Endothelial cell of umbilical vein (primary cell): ENCODE measurements around the gene MYL5. TPM values are rescaled to one million over a fixed set of nuclear protein-coding genes. Genes with fewer than 3 reads are reported as not detected.

Source experiments
- BruUV-seq: library from RNA; stranded (reverse); fragments of 400-500 nt; replicated peaks from 2 replicates; lab custom pipeline; 2021; lab: Mats Ljungman, UMichigan
- CTCF ChIA-PET: fragments of 300-600, 350-600 bp; sonication (Branson Sonifier 250); formaldehyde crosslinking; loops from one replicate; lab custom pipeline; 2021; ENCODE audit warnings: antibody characterized with exemption, inconsistent platforms; lab: Charles Lee
- POLR2A ChIA-PET: fragments of 300-600, 350-600 bp; sonication (Branson Sonifier 250); formaldehyde crosslinking; loops from one replicate; lab custom pipeline; 2021; ENCODE audit warnings: antibody characterized with exemption, inconsistent platforms; lab: Charles Lee
- DNase-seq: peaks from one replicate; pipeline ENCODE4 v3.0.0-alpha.2; 2011; ENCODE audit warnings: low read depth, low spot score
- FAIRE-seq: peaks from 2 replicates; lab custom pipeline; 2011; peaks lifted over from hg19 to GRCh38; lab: Jason Lieb, UNC
- H2AFZ ChIP-seq: 2 replicates; pipeline ENCODE4 v1.6.0; 2012; ENCODE audit warnings: low read depth, low read length, control low read depth, inconsistent platforms
- H3K27ac ChIP-seq: 2 replicates; pipeline ENCODE4 v1.5.1; 2011; ENCODE audit warnings: low read depth, mild to moderate bottlenecking, control low read depth, low read length, moderate library complexity; ENCODE audit not compliant: insufficient read depth
- H3K27me3 ChIP-seq, 2 experiments: 2 replicates each; pipeline versions ENCODE4 v1.6.0 to v1.6.1; 2011; ENCODE audit warnings: low read length in 2 of 2, mixed read lengths in 1 of 2; ENCODE audit not compliant: control insufficient read depth in 2 of 2, insufficient read depth in 2 of 2
- H3K36me3 ChIP-seq, 2 experiments: 2 replicates in 1 of 2; 3 replicates in 1 of 2; pipeline ENCODE4 v1.5.1; 2011; ENCODE audit warnings: low read length in 2 of 2, mild to moderate bottlenecking in 1 of 2, moderate library complexity in 1 of 2; ENCODE audit not compliant: control insufficient read depth in 2 of 2, insufficient read depth in 2 of 2; ENCODE audit errors: extremely low read depth in 1 of 2
- H3K4me1 ChIP-seq: 3 replicates; pipeline ENCODE4 v1.5.1; 2011; ENCODE audit warnings: mild to moderate bottlenecking, low read length; ENCODE audit not compliant: control insufficient read depth, insufficient read depth; ENCODE audit errors: extremely low read depth
- H3K4me2 ChIP-seq: 2 replicates; pipeline ENCODE4 v1.6.1; 2011; ENCODE audit warnings: low read length, control low read depth, mixed read lengths; ENCODE audit not compliant: insufficient read depth
- H3K4me3 ChIP-seq, 3 experiments: fragments of 200-600 bp in 1 of 3; sonication (generic), shearing (Covaris generic) in 1 of 3; replicated peaks in 1 of 3; 2 replicates each; pipeline ENCODE4 v1.5.1; 2011 to 2016; ENCODE audit warnings: control low read depth in 3 of 3, low read length in 3 of 3, mild to moderate bottlenecking in 2 of 3, inconsistent platforms in 1 of 3, low read depth in 1 of 3, moderate library complexity in 1 of 3; ENCODE audit not compliant: insufficient read depth in 1 of 3
- H3K79me2 ChIP-seq: 2 replicates; pipeline ENCODE4 v1.6.0; 2012; ENCODE audit warnings: low read length, inconsistent platforms; ENCODE audit not compliant: control insufficient read depth, insufficient read depth
- H3K9ac ChIP-seq: replicated peaks from 2 replicates; pipeline ENCODE3; 2011; ENCODE audit warnings: low read length, control low read depth; ENCODE audit not compliant: insufficient read depth; ENCODE audit errors: extremely low read depth
- H3K9me1 ChIP-seq: replicated peaks from 3 replicates; pipeline ENCODE4 v1.6.0; 2011; ENCODE audit warnings: mild to moderate bottlenecking, low read length; ENCODE audit not compliant: control insufficient read depth, insufficient read depth; ENCODE audit errors: extremely low read depth
- H3K9me3 ChIP-seq: replicated peaks from 2 replicates; pipeline ENCODE4 v1.5.1; 2012; ENCODE audit warnings: low read length, inconsistent platforms; ENCODE audit not compliant: control insufficient read depth, insufficient read depth
- H4K20me1 ChIP-seq: replicated peaks from 2 replicates; pipeline ENCODE3; 2011; ENCODE audit warnings: mild to moderate bottlenecking, low read length; ENCODE audit not compliant: control insufficient read depth, insufficient read depth; ENCODE audit errors: extremely low read depth
- CTCF ChIP-seq, 2 donors: IDR thresholded peaks; 1 replicate in 1 of 2; 2 replicates in 1 of 2; pipeline ENCODE4 v1.5.1; 2011; ENCODE audit warnings: low read length in 2 of 2, mild to moderate bottlenecking in 2 of 2, moderate library complexity in 2 of 2, control low read depth in 1 of 2, inconsistent platforms in 1 of 2, low read depth in 1 of 2; ENCODE audit not compliant: insufficient read depth in 1 of 2; ENCODE audit errors: extremely low read depth in 1 of 2
- EZH2 ChIP-seq: IDR thresholded peaks from 2 replicates; pipeline ENCODE4 v1.6.1; 2012; ENCODE audit warnings: borderline replicate concordance, low read depth, mild to moderate bottlenecking, moderate library complexity, low read length, inconsistent platforms; ENCODE audit not compliant: severe bottlenecking
- FOS ChIP-seq: IDR thresholded peaks from 2 replicates; pipeline ENCODE4 v1.6.1; 2011; ENCODE audit warnings: mild to moderate bottlenecking, low read length, moderate library complexity, borderline replicate concordance; ENCODE audit not compliant: insufficient read depth
- GATA2 ChIP-seq: IDR thresholded peaks from 2 replicates; pipeline ENCODE4 v1.7.0; 2011; ENCODE audit warnings: low read depth, mild to moderate bottlenecking, moderate library complexity, mixed read lengths, low read length; ENCODE audit not compliant: insufficient read length, insufficient read depth
- JUN ChIP-seq: IDR thresholded peaks from 2 replicates; pipeline ENCODE4 v1.6.1; 2011; ENCODE audit warnings: borderline replicate concordance, low read depth; ENCODE audit not compliant: insufficient read length, insufficient read depth
- MAX ChIP-seq: IDR thresholded peaks from 2 replicates; pipeline ENCODE4 v1.6.1; 2011; ENCODE audit not compliant: insufficient read depth, insufficient read length
- MYC ChIP-seq: IDR thresholded peaks from one replicate; pipeline ENCODE4 v1.6.1; 2011; ENCODE audit warnings: mild to moderate bottlenecking, low read depth, low read length
- POLR2A ChIP-seq: IDR thresholded peaks from 2 replicates; pipeline ENCODE4 v1.6.1; 2012; ENCODE audit warnings: low read depth, mild to moderate bottlenecking, control low read depth, low read length
- POLR2AphosphoS5 ChIP-seq: IDR thresholded peaks from 2 replicates; pipeline ENCODE4 v1.6.1; 2012; ENCODE audit warnings: low read depth, mild to moderate bottlenecking, control low read depth, low read length, moderate library complexity; ENCODE audit not compliant: insufficient read depth
- dilution Hi-C: fragments of 300-500 bp; cut with MboI; formaldehyde crosslinking; loops from one replicate; pipeline ENCODE4 v1.15.0; 2019; ENCODE audit warnings: low sequenced_read_pairs; ENCODE audit not compliant: extremely low pct_ligation_motif_present
- intact Hi-C: fragments of 100-400 bp; cut with micrococcal nuclease; formaldehyde crosslinking; loops from one replicate; pipeline ENCODE4 v1.10.0; 2022
- polyA plus RNA-seq, 4 experiments: library from polyadenylated mRNA; depleted of rRNA in 3 of 4; stranded (reverse) in 3 of 4; unstranded in 1 of 4; fragments of >200 nt; gene quantifications; 2 replicates each; pipeline versions ENCODE4 v1.2.1 to v1.2.3, GENCODE V29; 2011 to 2012; ENCODE audit warnings: missing spikeins in 1 of 4
- total RNA-seq: library from RNA; stranded (reverse); gene quantifications from 2 replicates; pipeline ENCODE4 v1.2.3, GENCODE V29; 2021

Gene MYL5
- total and polyA plus RNA-seq, 2 donors (not counting 3 experiments of a cell fraction or from before 2014, with no cell fraction given): 12.3 to 13.4 TPM

DNA sequence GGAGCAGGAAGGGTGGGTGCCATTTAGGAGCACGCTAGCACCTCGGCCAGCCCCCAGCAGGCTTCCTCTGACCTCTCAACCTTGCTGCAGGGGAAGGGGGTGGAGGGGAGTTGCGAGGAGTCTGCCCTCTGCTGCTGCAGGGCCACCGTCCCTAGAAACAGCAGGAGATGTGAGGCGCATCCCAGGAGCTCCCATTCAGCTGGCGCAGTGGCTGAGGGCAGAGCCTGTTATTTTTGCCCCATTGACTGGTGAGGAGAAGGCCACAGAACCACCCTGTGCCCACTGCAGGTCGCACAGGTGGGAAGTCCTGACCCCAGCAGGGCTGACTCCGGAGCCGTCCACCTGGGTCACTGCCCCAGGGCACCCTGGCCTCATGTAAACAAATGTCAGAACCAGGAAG lies 40.9 kb upstream of the MYL5 start:
- POLR2A ChIA-PET: no interaction called here
- Histone ChIP-seq H3K9me3 (no peaks in the 10 kb centered on the region), H3K79me2 (no peaks in the 10 kb centered on the region), H3K36me3 (no peaks in the 10 kb centered on the region), H3K9me1 (no peaks in the 10 kb centered on the region), H2AFZ (no peak overlapping the region), H3K27me3 (no peaks in the 10 kb centered on the region), H3K4me2 (no peak overlapping the region), H3K4me3 (no peak overlapping the region), H3K4me1 (no peaks in the 10 kb centered on the region), H3K27ac (no peak overlapping the region), H4K20me1 (no peaks in the 10 kb centered on the region), H3K9ac (no peak overlapping the region)
- no TSS peak for BruUV-seq
- CTCF ChIA-PET: no interaction called here
- dilution Hi-C loops (no loop called here), intact Hi-C loops (no loop called here)
- TF ChIP-seq FOS (no peak), EZH2 (no peak), MYC (no peak), JUN (no peak), GATA2 (no peak)
- DNase-seq: no peak
- FAIRE-seq: no peak

- no peak for FAIRE-seq
- H3K4me2 ChIP-seq: no peak overlapping the region
- CTCF ChIA-PET: no interaction called here
- no peaks in the 10 kb centered on the region for H3K9me1 ChIP-seq
- H3K27me3 ChIP-seq: no peaks in the 10 kb centered on the region
- H3K36me3 ChIP-seq: no peaks in the 10 kb centered on the region
- no peaks in the 10 kb centered on the region for H3K4me1 ChIP-seq
- no peak overlapping the region for H2AFZ ChIP-seq
- intact Hi-C loops (no loop called here), dilution Hi-C loops (no loop called here)
- TF ChIP-seq POLR2A (no peak), POLR2AphosphoS5 (no peak), GATA2 (no peak), FOS (no peak), JUN (no peak), MYC (no peak), EZH2 (no peak), CTCF (IDR thresholded peaks at IDR 0.05; ENCODE audit: extremely low read depth in 1 of 2, insufficient read depth in 1 of 2, low read depth in 1 of 2, low read length in 2 of 2) (no peak), MAX (no peak)
- no peak overlapping the region for H3K27ac ChIP-seq
- H3K79me2 ChIP-seq: no peaks in the 10 kb centered on the region
- POLR2A ChIA-PET: no interaction called here
- no peaks in the 10 kb centered on the region for H4K20me1 ChIP-seq
- no peak for DNase-seq
- no peak overlapping the region for H3K9ac ChIP-seq
- no peak overlapping the region for H3K4me3 ChIP-seq
- H3K9me3 ChIP-seq: no peaks in the 10 kb centered on the region
- no TSS peak for BruUV-seq
These were observed 40.3 kb upstream of the MYL5 start for GRCh38 chr4:633976-634598.
